ENCODE measurements around the gene PCDH7. TPM values are rescaled to one million over a fixed set of nuclear protein-coding genes. Genes with fewer than 3 reads are reported as not detected.

Gene PCDH7
- 70.3 to 141 TPM (median 72.3 TPM) in 3 replicates for total RNA-seq
- long read RNA-seq, full-length matches to known transcripts: 32 of 46 reads
- long read RNA-seq, partial matches to known transcripts: 8 of 46 reads
- long read RNA-seq, other reads (novel, unspliced or antisense): 6 of 46 reads

DNA sequence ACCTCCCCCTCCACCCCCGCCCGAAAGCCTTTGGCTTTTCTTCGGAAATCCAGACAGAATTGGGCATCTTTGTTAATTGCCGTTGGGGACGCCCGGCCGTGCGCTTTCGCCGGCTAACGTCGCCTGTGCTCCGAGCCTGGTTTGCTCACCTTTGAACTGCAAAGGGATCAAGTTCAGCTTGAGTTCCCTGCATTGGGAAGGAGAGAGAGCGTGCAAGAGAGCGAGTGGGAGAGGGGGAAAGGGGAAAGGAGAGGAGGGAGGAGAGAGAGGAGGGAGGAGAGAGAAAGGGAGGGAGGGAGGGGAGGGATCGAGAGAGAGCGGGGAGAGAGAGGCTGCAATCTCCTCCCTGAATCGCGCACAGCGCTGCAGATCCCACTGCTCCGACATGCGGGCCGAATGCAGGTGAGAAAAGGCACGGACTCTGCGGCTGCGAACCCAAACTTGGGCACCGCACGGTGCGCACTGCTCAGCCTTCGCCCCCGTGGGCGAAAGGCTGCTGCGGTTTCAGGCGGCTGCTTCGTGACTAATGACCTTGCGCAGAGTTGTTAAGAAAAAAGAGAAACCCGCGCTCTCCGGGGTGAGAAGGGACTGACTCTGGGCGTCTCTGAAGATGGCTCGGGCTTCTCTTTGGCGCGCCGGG is at the start of gene PCDH7:
TSS of gene PCDH7 (plus strand) at position 349 of the 640 bp plus-strand sequence. CDS start 1,054 bp downstream, outside the sequence.
- peaks cover 11% of the 10 kb centered on the region for H3K36me3 Mint-ChIP-seq (ENCODE audit: low read depth)
- peak within 1 kb of the TSS; percentile 95 for H3K4me3 Mint-ChIP-seq (ENCODE audit: unreplicated experiment)
- no peak for DNase-seq (ENCODE audit: low spot score)
- no peak for TF ChIP-seq CTCF (IDR thresholded peaks at IDR 0.05)
- peak within 1 kb of the TSS; percentile 98 for H3K27ac Mint-ChIP-seq (ENCODE audit: unreplicated experiment)
- H3K4me1 Mint-ChIP-seq (ENCODE audit: low read depth): peaks cover 34% of the 10 kb centered on the region
- no peaks in the 10 kb centered on the region for H3K27me3 Mint-ChIP-seq (ENCODE audit: low read depth)
- H3K9me3 Mint-ChIP-seq (ENCODE audit: low read depth): no peaks in the 10 kb centered on the region

GRCh38 chr4:30671926-30672448 is 48.2 kb upstream of the PCDH7 start:
- TF ChIP-seq CTCF (IDR thresholded peaks at IDR 0.05): no peak
- H3K27ac Mint-ChIP-seq (ENCODE audit: unreplicated experiment): no peak overlapping the region
- no peak for DNase-seq (ENCODE audit: low spot score)
- no peaks in the 10 kb centered on the region for H3K27me3 Mint-ChIP-seq (ENCODE audit: low read depth)
- no peak overlapping the region for H3K4me3 Mint-ChIP-seq (ENCODE audit: unreplicated experiment)
- no peaks in the 10 kb centered on the region for H3K4me1 Mint-ChIP-seq (ENCODE audit: low read depth)
- H3K9me3 Mint-ChIP-seq (ENCODE audit: low read depth): peaks cover 5% of the 10 kb centered on the region
- H3K36me3 Mint-ChIP-seq (ENCODE audit: low read depth): no peaks in the 10 kb centered on the region

- Mint-ChIP-seq H3K27ac (ENCODE audit: unreplicated experiment) (no peak overlapping the region), H3K9me3 (ENCODE audit: low read depth) (no peaks in the 10 kb centered on the region), H3K4me1 (ENCODE audit: low read depth) (no peaks in the 10 kb centered on the region), H3K27me3 (ENCODE audit: low read depth) (no peaks in the 10 kb centered on the region), H3K4me3 (ENCODE audit: unreplicated experiment) (no peak overlapping the region), H3K36me3 (ENCODE audit: low read depth) (no peaks in the 10 kb centered on the region)
- DNase-seq (ENCODE audit: low spot score): no peak
- TF ChIP-seq CTCF (IDR thresholded peaks at IDR 0.05): no peak
These were observed 24.0 kb upstream of the PCDH7 start for GRCh38 chr4:30696191-30696590.

GRCh38 chr4:30714408-30715031 is 5.6 kb upstream of the PCDH7 start:
- H3K27ac Mint-ChIP-seq (ENCODE audit: unreplicated experiment): no peak overlapping the region
- peaks cover 12% of the 10 kb centered on the region for H3K9me3 Mint-ChIP-seq (ENCODE audit: low read depth)
- no peak for DNase-seq (ENCODE audit: low spot score)
- H3K4me1 Mint-ChIP-seq (ENCODE audit: low read depth): peaks cover 12% of the 10 kb centered on the region
- H3K4me3 Mint-ChIP-seq (ENCODE audit: unreplicated experiment): no peak overlapping the region
- TF ChIP-seq CTCF (IDR thresholded peaks at IDR 0.05): peak; percentile 87
- H3K27me3 Mint-ChIP-seq (ENCODE audit: low read depth): no peaks in the 10 kb centered on the region
- peaks cover 8% of the 10 kb centered on the region for H3K36me3 Mint-ChIP-seq (ENCODE audit: low read depth)

- Mint-ChIP-seq H3K36me3 (ENCODE audit: low read depth) (no peaks in the 10 kb centered on the region), H3K27me3 (ENCODE audit: low read depth) (no peaks in the 10 kb centered on the region), H3K4me1 (ENCODE audit: low read depth) (peaks cover 12% of the 10 kb centered on the region), H3K9me3 (ENCODE audit: low read depth) (no peaks in the 10 kb centered on the region), H3K4me3 (ENCODE audit: unreplicated experiment) (peak overlapping the region; percentile 95), H3K27ac (ENCODE audit: unreplicated experiment) (peak overlapping the region; percentile 98)
- TF ChIP-seq CTCF (IDR thresholded peaks at IDR 0.05): peak; percentile 88
- DNase-seq (ENCODE audit: low spot score): no peak
These were observed 4.0 kb upstream of the PCDH7 start for GRCh38 chr4:30716158-30716557.

Measured in chondrocyte (in vitro differentiated cells).